ENCODE results near the gene SKI. TPM values are rescaled to one million over a fixed set of nuclear protein-coding genes. Genes with fewer than 3 reads are reported as not detected.
"Not testable (repeated sequence)": the region's sequence is repeated elsewhere in the genome, so short reads cannot be mapped to it uniquely, and the experiment has no call there.

The SKI gene
- total RNA-seq, 1 experiment from 2014 or later, result 5.6 TPM

DNA sequence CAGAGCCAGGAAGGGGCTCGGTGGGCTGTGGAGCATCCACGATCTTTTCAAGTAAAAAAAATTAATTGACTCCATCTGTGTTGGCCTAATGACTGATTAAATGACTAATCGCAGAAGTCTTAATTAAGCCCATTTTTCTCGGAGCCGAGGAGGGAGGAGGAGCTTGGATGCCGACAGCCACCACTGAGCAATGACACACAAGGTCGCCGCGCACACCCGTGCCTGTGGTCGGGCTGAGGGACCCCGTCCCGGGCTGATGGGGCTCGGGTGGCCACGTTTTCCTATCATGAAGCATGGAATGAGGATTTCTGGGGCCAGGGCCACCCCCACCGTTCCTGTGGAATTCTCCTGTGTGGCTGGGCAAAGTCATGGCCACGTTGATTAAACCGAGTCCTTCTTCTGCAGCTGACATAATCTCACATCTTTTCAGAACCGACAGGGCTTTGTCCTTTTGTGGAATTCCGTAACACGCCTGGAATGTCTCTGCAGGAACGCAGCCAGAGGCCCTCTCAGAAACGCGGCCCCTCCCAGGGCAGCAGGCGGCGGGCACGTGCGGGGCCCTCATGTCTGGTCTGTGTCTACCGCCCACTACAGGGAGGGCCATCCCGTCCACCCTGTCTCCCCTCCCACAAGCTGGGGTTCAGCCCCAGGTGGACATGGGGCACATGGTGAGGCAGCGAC is 102.5 kb downstream of the SKI start:
- no peak for DNase-seq (ENCODE audit: extremely low read depth, low read depth)

DNA sequence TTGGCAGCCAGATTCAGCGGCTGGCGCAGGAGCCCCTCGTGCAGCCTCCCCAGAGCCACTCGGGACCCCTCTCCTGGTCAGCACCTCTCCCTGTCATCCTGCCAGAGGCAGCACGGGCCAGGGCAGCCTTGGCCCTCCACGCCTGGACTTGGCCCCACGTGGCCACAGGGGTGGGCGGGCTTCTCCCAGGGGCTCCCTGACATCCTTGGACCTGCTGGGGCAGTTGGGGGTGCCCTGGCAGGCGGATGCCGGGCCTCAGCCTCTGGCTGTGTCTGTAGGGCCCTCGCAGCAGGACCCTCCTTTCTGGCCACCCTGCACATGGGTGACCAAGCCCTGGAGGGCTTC is 103.1 kb downstream of the SKI start:
- DNase-seq (ENCODE audit: extremely low read depth, low read depth), result no peak

DNA sequence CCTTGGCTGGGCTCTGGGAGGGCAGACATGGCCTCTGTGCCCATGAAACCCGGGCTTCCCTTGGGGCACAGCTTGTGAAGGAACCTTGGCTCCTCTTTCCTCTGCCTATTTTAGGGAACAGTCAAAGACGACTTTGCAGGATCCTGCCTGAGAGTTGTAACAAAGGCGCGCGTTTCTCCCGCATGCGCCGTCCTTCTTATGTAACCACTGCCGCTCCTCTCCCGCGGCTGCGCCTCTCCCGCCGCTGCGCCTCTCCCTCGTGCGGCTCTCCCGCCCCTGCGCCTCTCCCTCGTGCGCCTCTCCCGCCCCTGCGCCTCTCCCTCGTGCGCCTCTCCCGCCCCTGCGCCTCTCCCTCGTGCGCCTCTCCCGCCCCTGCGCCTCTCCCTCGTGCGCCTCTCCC is 103.5 kb downstream of the SKI start:
- DNase-seq (ENCODE audit: extremely low read depth, low read depth), result not testable (repeated sequence)

DNA sequence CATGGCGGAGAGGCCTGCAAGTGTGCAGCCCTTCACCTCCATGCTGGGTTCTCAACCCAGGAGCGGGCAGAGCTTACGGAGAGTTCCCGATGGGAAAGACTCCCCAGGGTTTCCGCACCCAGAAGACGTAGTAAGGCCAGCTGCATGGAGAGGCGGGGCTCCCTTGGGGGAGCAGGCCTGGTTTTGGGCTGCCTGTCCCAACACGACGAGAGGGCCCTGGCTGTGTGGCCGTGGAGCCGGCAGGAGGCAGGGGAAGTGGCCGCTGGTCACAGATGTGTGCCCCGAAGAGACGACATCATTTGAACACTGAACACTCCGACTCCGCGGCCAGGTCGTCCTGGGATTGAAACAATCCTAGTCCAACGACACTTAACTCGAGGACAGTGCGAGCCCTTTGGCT is 106.2 kb downstream of the SKI start:
- no peak for DNase-seq (ENCODE audit: extremely low read depth, low read depth)

DNA sequence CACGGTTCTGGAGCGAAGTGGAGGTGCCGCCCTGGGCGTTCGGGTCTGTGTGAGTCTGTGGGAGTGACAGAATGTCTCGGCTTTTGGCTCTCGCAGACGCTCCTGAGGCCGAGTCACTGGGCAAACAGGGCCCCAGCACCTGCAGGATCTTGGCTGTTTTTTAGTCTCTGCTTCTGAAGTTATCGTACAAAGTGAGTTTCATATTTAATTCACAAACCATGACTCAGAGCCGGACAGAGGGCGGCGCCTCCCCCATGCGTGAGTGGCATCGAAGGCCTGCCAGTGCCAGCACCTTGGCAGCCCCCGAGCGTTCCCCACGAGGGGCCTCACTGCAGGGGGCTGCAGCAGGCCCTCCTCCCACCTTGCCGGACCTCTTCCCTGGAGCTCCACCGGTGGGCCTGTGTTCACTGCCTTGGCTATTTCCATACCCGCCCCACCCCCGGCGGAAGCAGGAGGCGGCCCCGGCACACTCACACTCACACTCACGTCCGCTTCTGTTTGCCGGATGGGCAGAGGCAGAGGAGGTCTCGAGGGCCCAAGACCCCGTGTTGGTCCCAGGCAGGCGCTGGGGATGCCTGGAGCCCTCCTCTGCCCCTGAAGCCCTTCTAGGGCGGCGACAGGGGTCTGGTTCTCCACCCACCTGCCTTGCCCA is 106.9 kb downstream of the SKI start:
- no peak for DNase-seq (ENCODE audit: extremely low read depth, low read depth)

DNA sequence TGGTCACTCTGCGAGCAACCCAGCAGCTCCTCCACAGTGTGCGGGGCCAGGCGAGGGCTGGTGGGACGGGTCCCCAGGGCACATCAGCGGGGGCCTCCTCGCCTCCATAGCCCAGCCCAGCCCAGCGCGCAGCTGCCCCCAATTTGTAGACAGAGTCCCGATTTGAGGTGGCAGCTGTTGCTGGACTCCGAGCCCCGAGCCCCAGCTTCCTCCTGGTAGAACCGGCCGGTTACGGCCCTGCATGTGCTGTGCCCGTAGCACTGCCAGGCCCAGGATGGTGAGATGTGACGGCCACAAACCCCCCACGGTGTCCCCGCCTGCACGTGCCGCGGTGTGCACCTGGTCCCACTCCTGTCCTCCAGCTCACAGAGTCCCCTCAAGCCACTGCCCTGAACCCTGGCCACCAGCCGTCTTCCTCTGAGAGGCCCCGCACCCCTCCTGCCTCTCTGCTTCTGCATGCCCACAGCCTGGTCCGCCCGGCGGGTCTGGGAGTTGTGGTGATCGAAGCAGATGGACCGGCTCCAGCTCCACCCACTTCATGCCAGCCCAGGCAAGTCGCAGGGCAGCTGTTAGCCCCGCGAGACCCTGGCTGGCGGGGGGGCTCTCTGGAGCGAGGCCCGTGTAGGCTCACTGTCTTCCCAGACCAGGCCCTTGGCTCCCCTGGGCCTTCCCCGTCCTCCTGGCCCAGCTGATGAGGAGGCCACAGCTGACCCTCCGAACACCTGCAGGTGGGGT is 107.8 kb downstream of the SKI start:
- DNase-seq (ENCODE audit: extremely low read depth, low read depth), result no peak

DNA sequence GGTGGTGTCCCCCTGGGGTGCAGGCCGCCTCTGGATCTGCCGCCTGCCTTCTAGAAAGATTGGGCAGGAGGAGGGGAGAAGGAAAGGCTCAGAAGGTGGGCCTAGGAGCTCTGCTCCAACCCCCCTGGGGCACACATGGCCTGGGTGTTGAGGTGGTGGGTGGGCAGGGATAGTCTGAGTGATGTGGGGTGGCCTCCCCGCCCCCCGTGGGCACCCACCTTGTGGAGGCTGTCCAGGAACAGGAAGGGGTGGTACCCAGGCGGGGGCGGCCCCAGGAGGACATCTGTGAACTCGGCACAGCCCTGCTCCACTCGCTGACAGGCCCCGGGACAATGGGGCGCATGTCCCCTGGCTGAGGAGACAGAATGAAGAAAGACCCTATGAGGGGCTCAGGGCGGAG is 108.4 kb downstream of the SKI start:
- DNase-seq (ENCODE audit: extremely low read depth, low read depth), result no peak

DNA sequence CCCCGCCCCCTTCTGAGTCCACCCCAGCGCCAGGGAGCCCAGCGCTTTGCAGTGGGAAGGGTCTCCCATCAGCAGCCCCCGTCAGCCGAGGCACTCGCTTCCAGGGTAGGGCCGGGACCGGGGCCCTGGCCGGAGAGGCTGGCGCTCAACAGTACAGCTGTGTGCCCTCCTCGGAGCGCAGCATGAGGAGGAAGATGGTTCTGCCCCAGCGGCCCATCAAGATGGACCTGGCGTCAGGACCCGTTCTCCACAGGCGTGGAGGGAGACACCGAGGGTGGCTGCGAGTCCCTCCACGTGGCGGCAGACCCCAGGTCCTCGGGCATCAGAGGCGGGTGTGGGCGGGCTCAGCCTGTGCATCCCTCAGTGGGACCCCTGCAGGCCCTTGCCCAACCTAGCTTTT is 109.0 kb downstream of the SKI start:
- DNase-seq (ENCODE audit: extremely low read depth, low read depth), result no peak

DNA sequence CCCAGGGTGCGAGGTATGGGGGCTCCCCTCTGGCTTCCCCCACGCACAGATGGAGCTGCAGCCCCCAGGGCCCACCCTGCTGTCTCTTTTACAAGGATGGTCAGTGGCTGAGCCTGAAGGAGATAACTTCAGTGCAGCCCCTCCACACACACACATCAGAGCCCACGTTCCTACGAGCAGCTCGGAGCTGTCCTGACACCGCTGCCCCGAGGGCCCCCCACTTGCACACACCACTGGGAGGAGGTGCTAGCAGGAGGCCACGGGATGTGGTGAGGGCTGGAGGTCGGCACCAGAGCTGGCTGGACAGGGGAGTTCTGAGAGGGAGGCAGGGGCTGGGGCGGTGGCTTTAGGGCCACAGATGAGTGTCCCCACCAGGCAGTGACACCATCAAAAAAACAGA is 109.4 kb downstream of the SKI start:
- no peak for DNase-seq (ENCODE audit: extremely low read depth, low read depth)

DNA sequence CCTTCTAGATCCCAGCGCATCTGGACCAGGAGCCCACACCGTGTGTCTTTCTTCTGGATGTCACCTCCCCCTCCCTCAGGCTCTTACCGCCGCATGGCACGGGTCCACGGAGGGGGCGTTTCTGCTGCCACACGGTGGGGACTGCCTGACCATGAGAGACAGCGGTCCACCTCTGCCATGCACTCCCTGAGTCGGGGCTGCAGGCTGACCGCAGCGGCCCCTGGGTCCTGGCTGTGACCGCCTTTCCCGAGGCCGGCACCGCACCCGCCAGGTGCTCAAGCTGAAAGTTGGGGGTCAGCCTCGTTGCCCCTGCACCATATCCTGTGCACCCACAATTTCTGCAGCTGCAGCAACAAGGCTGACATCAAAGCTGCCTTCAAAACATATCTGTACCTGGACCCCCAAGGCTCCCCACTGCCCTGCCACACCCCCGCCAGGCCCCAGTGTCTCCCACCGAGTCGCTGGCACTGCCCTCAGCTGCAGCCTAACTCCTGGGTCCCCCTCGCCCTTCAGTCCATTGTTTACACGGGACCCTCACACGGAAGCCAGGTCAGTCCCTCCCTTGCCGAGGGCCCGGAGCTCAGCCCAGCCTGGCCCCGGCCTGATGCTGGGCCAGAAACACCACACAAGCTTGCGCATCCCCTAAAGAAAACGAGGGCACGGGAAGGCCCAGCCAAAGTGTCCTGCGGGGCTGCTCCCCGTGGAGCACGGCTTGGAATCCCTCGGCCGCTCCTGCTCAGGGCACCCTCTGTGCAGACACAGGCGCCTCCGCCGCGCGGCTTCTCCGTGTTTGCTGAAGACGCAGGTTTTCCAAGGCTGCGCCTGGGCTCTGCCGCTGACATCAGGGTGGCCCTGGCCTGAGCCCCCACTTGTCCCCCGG is 111.3 kb downstream of the SKI start:
- no peak for DNase-seq (ENCODE audit: extremely low read depth, low read depth)

DNA sequence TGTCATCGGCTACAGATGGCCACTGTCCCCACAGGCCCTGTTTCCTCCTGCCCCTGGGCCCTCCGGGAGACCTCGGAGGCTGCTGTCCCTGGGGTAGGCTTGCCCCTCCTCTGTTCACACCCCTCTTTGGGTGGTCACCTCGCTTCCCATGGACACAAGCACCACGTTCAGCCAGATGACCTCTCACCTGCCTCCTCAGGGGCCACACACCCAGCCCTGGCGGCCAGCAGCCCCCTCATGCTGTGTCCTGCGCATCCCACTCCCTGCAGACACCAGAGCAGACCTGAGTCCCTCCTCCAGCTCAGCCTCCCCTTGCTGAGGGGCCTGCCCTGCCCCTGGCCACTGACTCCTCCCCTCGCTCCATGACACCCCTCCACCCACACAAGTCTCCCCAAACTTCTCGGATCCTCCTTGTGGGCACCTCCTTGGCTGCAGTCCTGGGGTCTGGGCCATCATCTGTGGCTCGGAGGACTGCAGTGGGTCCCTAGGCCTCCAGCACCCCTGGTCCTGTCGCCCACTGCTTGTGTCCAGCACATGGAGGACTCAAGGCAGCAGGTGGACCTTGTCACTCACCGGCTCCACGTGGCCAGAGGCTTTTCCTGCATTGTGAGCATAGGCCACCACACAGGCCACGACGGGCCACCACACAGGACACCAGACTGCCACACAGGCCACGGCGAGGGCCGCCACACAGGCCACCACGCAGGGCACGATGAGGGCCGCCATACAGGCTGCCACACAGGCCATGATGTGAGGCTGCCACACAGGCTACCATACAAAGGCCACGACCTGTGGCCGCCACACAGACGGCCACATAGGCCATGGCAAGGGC is 112.2 kb downstream of the SKI start:
- no peak for DNase-seq (ENCODE audit: extremely low read depth, low read depth)

DNA sequence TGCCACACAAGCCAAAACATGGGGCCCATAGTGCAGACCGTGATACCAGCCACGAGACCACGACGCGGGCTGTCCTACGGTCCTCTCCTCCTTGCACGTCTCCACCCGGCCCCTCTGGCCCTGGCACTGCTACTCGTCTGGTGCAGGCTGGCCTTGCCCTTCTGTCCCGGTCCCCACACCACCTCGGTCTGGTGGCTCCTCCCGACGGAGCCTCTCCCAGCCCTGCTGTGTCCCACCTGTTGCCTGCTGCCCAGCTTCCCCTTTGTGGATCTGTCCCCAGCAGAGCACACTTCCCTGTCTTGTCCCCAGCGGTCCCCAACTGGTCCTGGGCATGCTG is 112.8 kb downstream of the SKI start:
- no peak for DNase-seq (ENCODE audit: extremely low read depth, low read depth)

DNA sequence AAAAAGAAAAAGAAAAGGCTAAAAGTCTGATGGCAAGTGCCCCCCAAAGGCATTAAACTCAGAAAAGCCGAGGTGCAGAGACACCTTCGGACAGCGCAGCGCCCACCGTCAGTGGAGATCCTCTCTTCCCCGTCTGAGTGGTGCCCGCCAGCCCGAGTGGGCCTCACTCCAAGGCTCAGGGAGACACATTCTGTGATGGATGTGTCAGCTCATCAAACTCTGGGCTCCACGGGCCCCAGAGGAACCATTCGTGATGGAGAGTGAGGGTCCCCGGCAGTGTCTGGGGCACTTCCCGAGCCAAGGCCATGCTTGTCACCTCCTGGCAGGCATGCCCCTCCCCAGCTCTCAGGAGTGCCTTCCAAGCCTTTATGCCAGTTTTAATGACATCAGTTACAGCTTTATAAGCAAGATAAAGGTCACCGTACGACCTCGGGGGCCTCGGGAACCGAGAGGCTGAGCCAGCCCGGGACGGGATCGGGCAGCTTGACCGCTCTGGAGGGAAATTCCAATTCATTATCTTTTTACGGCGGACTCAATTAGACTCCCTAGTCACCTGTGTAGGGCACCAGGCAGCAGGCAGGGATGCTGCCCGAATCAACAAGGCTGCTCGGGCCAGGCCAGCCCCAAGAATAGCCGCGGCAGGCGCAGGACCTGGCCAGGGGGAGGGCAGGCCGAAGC is 113.7 kb downstream of the SKI start:
- DNase-seq (ENCODE audit: extremely low read depth, low read depth), result no peak

DNA sequence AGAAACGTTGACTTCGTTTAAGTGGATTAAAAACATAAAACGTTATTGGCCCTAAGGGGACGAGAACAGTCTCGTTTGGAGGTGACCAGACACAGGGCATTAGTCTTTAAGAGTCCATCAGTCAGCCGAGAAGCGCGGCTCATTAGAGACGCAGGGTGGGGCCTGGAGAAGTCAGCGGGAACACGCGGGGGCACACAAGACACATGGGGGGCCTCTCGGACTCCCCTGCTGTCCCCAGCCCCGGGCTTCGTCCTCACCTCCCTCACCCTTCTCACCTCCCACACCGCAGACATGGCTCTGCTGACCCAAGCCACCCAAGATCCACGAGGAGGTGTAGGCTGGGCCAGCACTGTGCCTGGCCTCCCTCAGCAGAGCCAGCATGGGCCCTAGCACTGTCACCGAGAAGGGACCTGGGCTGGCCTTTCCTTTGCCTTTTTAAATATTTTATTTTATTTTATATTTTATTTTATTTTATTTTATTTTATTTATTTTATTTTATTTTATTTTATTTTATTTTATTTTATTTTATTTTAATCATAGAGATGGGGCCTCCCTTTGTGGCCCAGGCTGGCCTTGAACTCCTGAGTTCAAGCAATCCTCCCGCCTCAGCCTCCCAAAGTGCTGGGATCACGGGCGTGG is 114.4 kb downstream of the SKI start:
- no peak for DNase-seq (ENCODE audit: extremely low read depth, low read depth)

DNA sequence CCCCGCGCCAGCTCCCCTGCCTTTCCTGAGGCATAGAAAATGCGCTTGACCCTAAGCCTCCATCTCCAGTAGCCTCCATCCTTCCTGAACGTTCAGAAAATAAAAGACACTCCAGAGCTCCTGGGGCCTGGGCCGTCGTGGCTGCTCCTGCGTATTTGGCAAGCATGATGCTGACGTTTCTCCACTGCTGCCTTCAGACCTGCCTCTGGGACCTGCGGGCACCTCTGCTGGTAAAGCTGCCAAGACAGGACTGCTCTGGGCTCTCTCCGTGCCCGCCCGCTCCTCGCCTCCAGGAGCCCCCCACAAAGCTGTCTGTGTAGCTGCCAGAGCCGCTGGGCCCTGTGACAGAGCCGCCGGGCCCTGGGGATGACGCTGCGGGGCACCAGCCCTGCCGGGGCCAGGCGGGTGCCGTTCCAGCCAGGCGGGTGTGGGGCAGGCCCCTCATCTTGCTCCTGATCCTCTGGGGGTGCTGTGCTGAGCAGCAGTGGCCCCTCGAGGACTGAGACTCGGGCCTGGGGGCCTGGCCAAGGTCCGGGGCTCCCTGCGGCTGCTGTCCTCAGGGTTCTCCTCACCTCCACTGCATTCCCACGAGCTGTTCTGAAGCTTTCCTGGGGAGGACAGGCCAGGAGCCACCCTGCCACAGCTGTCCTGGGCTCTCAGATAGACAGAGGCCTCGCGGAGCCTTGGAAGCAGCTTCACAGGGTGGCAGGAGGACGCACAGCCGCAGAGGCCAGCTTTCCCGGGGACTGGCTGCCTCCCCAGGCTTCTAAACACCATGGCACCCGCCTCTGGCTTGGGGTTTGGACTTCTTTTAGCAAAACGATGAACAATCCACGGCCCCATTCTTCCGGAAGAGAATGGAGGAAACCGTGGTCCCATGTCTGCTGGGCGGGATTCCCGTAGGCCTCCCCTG is 115.2 kb downstream of the SKI start:
- DNase-seq (ENCODE audit: extremely low read depth, low read depth), result no peak

DNA sequence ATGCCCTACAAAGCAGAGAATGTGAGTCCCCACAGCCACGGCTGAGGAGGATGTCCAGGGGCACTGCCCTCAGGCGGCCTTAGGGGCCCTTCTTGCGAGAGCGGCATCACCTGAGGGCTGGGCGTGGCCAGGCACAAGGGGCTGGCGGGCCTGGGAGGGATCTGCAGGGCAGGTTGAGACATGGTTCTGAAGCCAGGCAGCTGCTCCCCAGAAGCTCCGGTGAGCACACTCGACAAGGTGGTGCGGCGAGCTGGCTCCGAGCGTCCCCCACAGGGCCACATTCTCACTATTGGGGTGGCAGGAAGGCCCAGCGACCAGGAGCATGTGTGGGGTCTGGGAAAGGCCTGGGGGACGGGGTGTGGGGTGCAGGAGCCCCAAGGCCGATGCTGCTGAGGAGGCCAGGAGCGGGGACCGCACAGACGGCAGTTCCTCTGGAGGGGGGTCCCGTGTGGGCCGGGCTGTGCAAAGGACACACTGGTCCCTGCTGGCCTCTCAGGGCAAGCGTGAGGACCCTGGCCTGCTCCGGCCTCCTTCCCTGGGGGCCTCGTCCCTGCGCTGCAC is 116.1 kb downstream of the SKI start:
- DNase-seq (ENCODE audit: extremely low read depth, low read depth), result no peak

DNA sequence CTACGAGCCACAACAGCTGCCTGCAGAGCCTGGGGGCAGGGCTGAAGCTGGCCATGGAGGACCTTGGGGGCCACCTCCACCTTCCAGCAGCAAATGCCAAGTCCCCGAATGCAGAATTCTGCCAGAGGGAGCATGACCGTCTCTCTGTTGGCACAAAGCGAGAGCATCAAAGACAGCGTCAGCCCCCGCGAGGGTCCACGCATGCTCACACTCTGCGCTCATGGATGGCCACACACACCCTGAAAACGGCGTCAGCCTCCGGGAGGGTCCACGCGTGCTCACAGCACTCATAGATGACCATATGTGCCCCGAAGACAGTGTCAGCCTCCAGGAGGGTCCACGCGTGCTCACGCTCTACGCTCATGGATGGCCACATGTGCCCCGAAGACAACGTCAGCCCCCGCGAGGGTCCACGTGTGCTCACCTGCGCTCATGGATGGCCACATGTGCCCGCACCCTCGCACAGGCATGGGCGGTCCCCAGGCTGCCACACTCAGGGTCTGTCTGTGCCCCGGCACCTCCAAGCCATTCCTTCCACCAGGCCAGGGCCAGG is 116.7 kb downstream of the SKI start:
- DNase-seq (ENCODE audit: extremely low read depth, low read depth), result no peak
